ENCODE measurements around the gene LRRC25.

DNA sequence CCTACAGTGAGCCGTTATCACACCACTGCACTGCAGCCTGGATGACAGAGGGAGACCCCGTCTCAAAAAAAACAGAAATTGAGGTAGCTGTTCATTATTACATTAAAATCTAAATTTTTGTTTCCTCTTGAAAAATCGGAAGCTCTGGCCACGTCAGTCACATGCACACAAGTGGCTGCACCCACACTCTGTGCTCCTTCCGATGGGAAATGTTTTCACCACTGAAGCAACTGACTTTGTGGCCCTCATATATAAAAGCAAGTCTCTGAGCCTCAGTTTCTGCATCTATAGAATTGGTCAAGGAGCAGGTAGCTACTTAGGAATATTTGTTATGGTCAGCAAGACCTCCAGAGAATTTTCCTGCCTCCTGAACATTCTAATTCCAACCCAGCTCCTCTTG lies 4.5 kb downstream of the LRRC25 start:
- TF ChIP-seq, protein P1, sequence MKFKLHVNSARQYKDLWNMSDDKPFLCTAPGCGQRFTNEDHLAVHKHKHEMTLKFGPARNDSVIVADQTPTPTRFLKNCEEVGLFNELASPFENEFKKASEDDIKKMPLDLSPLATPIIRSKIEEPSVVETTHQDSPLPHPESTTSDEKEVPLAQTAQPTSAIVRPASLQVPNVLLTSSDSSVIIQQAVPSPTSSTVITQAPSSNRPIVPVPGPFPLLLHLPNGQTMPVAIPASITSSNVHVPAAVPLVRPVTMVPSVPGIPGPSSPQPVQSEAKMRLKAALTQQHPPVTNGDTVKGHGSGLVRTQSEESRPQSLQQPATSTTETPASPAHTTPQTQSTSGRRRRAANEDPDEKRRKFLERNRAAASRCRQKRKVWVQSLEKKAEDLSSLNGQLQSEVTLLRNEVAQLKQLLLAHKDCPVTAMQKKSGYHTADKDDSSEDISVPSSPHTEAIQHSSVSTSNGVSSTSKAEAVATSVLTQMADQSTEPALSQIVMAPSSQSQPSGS (IDR thresholded peaks at IDR 0.05; ENCODE audit: low read length), result no peak
- TF ChIP-seq, protein P2, sequence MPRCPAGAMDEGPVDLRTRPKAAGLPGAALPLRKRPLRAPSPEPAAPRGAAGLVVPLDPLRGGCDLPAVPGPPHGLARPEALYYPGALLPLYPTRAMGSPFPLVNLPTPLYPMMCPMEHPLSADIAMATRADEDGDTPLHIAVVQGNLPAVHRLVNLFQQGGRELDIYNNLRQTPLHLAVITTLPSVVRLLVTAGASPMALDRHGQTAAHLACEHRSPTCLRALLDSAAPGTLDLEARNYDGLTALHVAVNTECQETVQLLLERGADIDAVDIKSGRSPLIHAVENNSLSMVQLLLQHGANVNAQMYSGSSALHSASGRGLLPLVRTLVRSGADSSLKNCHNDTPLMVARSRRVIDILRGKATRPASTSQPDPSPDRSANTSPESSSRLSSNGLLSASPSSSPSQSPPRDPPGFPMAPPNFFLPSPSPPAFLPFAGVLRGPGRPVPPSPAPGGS (IDR thresholded peaks at IDR 0.05; ENCODE audit: borderline replicate concordance, insufficient read depth, low read depth, low read length, poor library complexity, severe bottlenecking), result no peak
- TF ChIP-seq EZH2 (IDR thresholded peaks at IDR 0.05; ENCODE audit: borderline replicate concordance, control insufficient read depth, low read depth, low read length), result no peak
- TF ChIP-seq, protein P3, sequence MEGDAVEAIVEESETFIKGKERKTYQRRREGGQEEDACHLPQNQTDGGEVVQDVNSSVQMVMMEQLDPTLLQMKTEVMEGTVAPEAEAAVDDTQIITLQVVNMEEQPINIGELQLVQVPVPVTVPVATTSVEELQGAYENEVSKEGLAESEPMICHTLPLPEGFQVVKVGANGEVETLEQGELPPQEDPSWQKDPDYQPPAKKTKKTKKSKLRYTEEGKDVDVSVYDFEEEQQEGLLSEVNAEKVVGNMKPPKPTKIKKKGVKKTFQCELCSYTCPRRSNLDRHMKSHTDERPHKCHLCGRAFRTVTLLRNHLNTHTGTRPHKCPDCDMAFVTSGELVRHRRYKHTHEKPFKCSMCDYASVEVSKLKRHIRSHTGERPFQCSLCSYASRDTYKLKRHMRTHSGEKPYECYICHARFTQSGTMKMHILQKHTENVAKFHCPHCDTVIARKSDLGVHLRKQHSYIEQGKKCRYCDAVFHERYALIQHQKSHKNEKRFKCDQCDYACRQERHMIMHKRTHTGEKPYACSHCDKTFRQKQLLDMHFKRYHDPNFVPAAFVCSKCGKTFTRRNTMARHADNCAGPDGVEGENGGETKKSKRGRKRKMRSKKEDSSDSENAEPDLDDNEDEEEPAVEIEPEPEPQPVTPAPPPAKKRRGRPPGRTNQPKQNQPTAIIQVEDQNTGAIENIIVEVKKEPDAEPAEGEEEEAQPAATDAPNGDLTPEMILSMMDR (IDR thresholded peaks at IDR 0.05 in 2 of 3, conservative IDR thresholded peaks at IDR 0.05 in 1 of 3; ENCODE audit: control insufficient read depth in 2 of 3, extremely low read depth in 1 of 3, insufficient read depth in 1 of 3, low read depth in 3 of 3, low read length in 3 of 3), result no peak
- TF ChIP-seq MXI1 (IDR thresholded peaks at IDR 0.05; ENCODE audit: low read depth, low read length), result no peak
- no peak for TF ChIP-seq POLR2AphosphoS2 (IDR thresholded peaks at IDR 0.05; ENCODE audit: low read depth, low read length)
- TF ChIP-seq, protein P4, sequence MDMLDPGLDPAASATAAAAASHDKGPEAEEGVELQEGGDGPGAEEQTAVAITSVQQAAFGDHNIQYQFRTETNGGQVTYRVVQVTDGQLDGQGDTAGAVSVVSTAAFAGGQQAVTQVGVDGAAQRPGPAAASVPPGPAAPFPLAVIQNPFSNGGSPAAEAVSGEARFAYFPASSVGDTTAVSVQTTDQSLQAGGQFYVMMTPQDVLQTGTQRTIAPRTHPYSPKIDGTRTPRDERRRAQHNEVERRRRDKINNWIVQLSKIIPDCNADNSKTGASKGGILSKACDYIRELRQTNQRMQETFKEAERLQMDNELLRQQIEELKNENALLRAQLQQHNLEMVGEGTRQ (IDR thresholded peaks at IDR 0.05; ENCODE audit: borderline replicate concordance, low read depth, low read length), result no peak
